Measurements from ENCODE around the gene RIIAD1. TPM values are rescaled to one million over a fixed set of nuclear protein-coding genes. Genes with fewer than 3 reads are reported as not detected.

RIIAD1 gene
- total RNA-seq, 1 experiment from 2014 or later = not detected

DNA sequence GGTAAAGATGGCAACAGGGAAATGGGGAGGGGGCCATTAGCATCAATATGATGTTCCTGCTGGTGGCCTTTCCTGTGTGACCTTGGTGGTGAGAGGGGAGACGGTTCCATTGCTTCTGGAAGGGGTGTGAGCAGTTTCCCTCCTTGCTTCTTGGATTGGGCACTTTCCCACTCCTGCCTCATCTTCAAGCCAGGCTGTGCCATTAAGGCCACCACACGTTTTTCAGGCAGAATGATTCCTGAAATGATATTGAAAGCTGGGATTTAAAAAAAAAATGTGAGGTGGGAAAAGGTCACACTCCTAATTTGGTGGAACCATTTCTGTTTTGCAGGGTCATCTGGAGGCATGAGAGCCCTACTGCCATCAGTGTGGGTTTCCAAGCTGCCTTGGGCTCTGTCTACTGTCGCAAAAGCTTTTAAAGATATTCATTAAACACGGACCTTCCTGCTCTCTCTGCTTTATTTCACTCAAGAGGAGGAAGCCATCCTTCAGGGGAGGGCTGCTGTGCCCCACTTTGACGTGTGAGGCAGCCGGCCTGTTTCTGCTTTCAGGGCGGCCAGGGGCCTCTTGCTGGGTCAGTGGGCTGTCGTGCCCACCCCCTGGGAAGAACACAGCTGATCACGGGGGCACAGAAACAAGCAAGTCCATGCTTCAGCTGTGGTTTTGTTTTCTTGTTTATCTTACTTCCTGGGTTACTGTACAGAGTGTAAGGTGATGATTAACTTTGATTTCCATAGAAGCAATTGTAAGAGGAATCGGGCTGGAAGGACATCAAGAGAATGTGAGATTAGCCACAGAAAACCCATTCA lies 8.0 kb downstream of the RIIAD1 start:
- Histone ChIP-seq H3K9me3 (ENCODE audit: control insufficient read depth, insufficient read depth, low read depth, low read length) (no peaks in the 10 kb centered on the region), H3K27me3 (ENCODE audit: control insufficient read depth, insufficient read depth, low read length) (no peaks in the 10 kb centered on the region), H3K4me1 (ENCODE audit: control insufficient read depth, insufficient read depth, low read length) (no peaks in the 10 kb centered on the region), H3K27ac (ENCODE audit: low read length) (no peak overlapping the region), H3K4me3 (ENCODE audit: low read depth in 2 of 2, low read length in 2 of 2) (no peak overlapping the region), H3K36me3 (ENCODE audit: control insufficient read depth, insufficient read depth, low read length) (no peaks in the 10 kb centered on the region)
- in situ Hi-C loops (cut with HindIII; ENCODE audit: low pct_unique_long_range_greater_than_20kb, low sequenced_read_pairs) (no loop called here), intact Hi-C loops (cut with micrococcal nuclease; ENCODE audit: unreplicated experiment) (no loop called here)
- no TSS peak for BruUV-seq (replicated peaks)
- CTCF ChIA-PET = interaction anchor here (0.5 to 0.7 kb wide), 2 partner anchors 36 to 55 kb away, joined by 3 to 7 read pairs; no protein-coding TSS in a partner anchor
- POLR2A ChIA-PET = no interaction called here
- TF ChIP-seq POLR2AphosphoS5 (IDR thresholded peaks at IDR 0.05; ENCODE audit: low read depth, low read length) = no peak
- TF ChIP-seq, protein P1, sequence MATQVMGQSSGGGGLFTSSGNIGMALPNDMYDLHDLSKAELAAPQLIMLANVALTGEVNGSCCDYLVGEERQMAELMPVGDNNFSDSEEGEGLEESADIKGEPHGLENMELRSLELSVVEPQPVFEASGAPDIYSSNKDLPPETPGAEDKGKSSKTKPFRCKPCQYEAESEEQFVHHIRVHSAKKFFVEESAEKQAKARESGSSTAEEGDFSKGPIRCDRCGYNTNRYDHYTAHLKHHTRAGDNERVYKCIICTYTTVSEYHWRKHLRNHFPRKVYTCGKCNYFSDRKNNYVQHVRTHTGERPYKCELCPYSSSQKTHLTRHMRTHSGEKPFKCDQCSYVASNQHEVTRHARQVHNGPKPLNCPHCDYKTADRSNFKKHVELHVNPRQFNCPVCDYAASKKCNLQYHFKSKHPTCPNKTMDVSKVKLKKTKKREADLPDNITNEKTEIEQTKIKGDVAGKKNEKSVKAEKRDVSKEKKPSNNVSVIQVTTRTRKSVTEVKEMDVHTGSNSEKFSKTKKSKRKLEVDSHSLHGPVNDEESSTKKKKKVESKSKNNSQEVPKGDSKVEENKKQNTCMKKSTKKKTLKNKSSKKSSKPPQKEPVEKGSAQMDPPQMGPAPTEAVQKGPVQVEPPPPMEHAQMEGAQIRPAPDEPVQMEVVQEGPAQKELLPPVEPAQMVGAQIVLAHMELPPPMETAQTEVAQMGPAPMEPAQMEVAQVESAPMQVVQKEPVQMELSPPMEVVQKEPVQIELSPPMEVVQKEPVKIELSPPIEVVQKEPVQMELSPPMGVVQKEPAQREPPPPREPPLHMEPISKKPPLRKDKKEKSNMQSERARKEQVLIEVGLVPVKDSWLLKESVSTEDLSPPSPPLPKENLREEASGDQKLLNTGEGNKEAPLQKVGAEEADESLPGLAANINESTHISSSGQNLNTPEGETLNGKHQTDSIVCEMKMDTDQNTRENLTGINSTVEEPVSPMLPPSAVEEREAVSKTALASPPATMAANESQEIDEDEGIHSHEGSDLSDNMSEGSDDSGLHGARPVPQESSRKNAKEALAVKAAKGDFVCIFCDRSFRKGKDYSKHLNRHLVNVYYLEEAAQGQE (IDR thresholded peaks at IDR 0.05; ENCODE audit: insufficient read depth in 1 of 2, low read depth in 2 of 2, low read length in 1 of 2) = no peak
- TF ChIP-seq, protein P2, sequence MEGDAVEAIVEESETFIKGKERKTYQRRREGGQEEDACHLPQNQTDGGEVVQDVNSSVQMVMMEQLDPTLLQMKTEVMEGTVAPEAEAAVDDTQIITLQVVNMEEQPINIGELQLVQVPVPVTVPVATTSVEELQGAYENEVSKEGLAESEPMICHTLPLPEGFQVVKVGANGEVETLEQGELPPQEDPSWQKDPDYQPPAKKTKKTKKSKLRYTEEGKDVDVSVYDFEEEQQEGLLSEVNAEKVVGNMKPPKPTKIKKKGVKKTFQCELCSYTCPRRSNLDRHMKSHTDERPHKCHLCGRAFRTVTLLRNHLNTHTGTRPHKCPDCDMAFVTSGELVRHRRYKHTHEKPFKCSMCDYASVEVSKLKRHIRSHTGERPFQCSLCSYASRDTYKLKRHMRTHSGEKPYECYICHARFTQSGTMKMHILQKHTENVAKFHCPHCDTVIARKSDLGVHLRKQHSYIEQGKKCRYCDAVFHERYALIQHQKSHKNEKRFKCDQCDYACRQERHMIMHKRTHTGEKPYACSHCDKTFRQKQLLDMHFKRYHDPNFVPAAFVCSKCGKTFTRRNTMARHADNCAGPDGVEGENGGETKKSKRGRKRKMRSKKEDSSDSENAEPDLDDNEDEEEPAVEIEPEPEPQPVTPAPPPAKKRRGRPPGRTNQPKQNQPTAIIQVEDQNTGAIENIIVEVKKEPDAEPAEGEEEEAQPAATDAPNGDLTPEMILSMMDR (IDR thresholded peaks at IDR 0.05) = no peak
- TF ChIP-seq SIN3A (IDR thresholded peaks at IDR 0.05; ENCODE audit: borderline replicate concordance, insufficient read depth, low read depth, low read length) = no peak
- TF ChIP-seq TCF7L2 (IDR thresholded peaks at IDR 0.05; ENCODE audit: low read depth, low read length) = no peak
- no peak for DNase-seq (ENCODE audit: low read depth, low spot score)
- no peak for ATAC-seq

GRCh38 chr1:151729966-151730291 lies 8.6 kb downstream of the RIIAD1 start:
- DNase-seq (ENCODE audit: low read depth, low spot score) = no peak
- intact Hi-C loops (cut with micrococcal nuclease; ENCODE audit: unreplicated experiment) = no loop called here

More at GRCh38 chr1:151729966-151730291, 8.6 kb downstream of the RIIAD1 start:
- H3K27ac ChIP-seq (ENCODE audit: low read length) = no peak overlapping the region
- no peak for ATAC-seq
- TF ChIP-seq TCF7L2 (IDR thresholded peaks at IDR 0.05; ENCODE audit: low read depth, low read length) (no peak), SIN3A (IDR thresholded peaks at IDR 0.05; ENCODE audit: borderline replicate concordance, insufficient read depth, low read depth, low read length) (no peak), POLR2AphosphoS5 (IDR thresholded peaks at IDR 0.05; ENCODE audit: low read depth, low read length) (no peak)
- TF ChIP-seq, protein P1 (IDR thresholded peaks at IDR 0.05; ENCODE audit: insufficient read depth in 1 of 2, low read depth in 2 of 2, low read length in 1 of 2) = no peak
- TF ChIP-seq, protein P2 (IDR thresholded peaks at IDR 0.05) = no peak
- CTCF ChIA-PET = interaction anchor here (0.5 kb wide), 1 partner anchor 55 kb away, joined by 7 read pairs; no protein-coding TSS in a partner anchor
- H3K4me1 ChIP-seq (ENCODE audit: control insufficient read depth, insufficient read depth, low read length) = no peaks in the 10 kb centered on the region
- BruUV-seq (replicated peaks) = no TSS peak
- no peaks in the 10 kb centered on the region for H3K9me3 ChIP-seq (ENCODE audit: control insufficient read depth, insufficient read depth, low read depth, low read length)
- no peaks in the 10 kb centered on the region for H3K27me3 ChIP-seq (ENCODE audit: control insufficient read depth, insufficient read depth, low read length)
- in situ Hi-C loops (cut with HindIII; ENCODE audit: low pct_unique_long_range_greater_than_20kb, low sequenced_read_pairs) = no loop called here
- H3K36me3 ChIP-seq (ENCODE audit: control insufficient read depth, insufficient read depth, low read length) = no peaks in the 10 kb centered on the region
- no peak overlapping the region for H3K4me3 ChIP-seq (ENCODE audit: low read depth in 2 of 2, low read length in 2 of 2)
- POLR2A ChIA-PET = no interaction called here

Data from Panc1 (cell line).